Parietal lobe (tissue), 1 donor: ENCODE results near the gene CABLES1. TPM values are rescaled to one million over a fixed set of nuclear protein-coding genes. Genes with fewer than 3 reads are reported as not detected.

ENCODE experiments used
- total RNA-seq: library from RNA; depleted of rRNA; stranded (reverse); fragments of >200 nt; gene quantifications from one replicate; pipeline ENCODE4 v1.2.3, GENCODE V29; 2014

The CABLES1 gene, protein sequence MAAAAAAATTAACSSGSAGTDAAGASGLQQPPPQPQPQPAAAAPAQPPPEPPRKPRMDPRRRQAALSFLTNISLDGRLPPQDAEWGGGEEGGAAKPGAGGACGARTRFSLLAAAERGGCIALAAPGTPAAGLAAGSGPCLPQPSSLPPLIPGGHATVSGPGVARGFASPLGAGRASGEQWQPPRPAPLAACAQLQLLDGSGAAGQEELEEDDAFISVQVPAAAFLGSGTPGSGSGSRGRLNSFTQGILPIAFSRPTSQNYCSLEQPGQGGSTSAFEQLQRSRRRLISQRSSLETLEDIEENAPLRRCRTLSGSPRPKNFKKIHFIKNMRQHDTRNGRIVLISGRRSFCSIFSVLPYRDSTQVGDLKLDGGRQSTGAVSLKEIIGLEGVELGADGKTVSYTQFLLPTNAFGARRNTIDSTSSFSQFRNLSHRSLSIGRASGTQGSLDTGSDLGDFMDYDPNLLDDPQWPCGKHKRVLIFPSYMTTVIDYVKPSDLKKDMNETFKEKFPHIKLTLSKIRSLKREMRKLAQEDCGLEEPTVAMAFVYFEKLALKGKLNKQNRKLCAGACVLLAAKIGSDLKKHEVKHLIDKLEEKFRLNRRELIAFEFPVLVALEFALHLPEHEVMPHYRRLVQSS
- total RNA-seq, result 4.7 TPM

DNA sequence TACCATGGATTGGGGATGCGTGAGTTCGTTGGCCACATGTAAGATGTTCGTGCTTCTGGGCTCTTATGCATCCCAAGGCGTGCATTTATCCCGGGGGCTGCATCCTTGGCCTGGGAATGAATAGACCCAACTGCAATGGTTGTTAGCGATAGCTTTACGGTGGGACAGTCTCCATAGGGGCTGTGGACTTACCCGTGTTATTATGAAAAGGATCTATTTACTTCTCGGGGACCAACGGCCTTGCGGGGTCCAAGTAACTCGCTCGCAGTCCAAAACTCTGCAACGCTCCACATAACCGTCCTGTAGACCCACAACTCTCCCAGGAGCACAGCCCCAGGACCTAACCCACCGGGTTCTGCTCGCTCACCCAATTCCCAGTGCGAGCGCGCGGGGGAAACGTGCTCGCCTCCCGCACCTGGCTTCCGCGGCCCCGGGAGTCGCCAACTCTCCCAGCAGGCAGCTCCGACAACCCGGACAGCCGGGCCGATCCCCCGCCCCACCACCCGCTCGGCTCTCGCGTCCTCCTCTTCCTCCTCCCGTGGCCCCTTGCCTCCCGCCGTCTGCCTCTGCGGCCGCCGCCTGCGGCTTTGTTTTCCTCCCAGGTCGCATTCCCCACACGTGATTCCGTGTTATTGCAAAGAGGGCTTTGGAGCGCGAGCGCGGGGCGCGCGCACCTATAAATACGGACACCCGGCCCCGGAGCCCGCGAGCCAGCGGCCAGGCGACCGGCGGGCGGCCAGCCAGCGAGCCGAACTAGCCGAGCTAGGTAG is at the start of gene CABLES1:
Gene CABLES1, plus strand, starts transcription at position 706 of the 770 bp plus-strand sequence. CDS start 278 bp downstream, outside the sequence.

Other genes with a start within 250 kb of the CABLES1 start
- 22.2 TPM for gene RBBP8, start 202.2 kb upstream of the CABLES1 start, total RNA-seq